Neural cell (in vitro differentiated cells): ENCODE data around the gene SLC37A1.

Experiments
- EP300 ChIP-seq: fragments of 450-650 bp; conservative IDR thresholded peaks from 2 replicates; pipeline ENCODE4 v1.6.1; 2014; ENCODE audit warnings: antibody characterized with exemption, mild to moderate bottlenecking, moderate library complexity; ENCODE audit not compliant: poor library complexity, severe bottlenecking
- EZH2 ChIP-seq: fragments of 200-600, 300-800 bp; shearing (Covaris generic), sonication (generic); IDR thresholded peaks from 2 replicates; pipeline ENCODE4 v1.6.1; 2014; ENCODE audit warnings: antibody characterized with exemption, low read length, borderline replicate concordance, mild to moderate bottlenecking; ENCODE audit not compliant: insufficient read depth, poor library complexity, severe bottlenecking
- RAD21 ChIP-seq: fragments of 450-650 bp; conservative IDR thresholded peaks from 2 replicates; pipeline ENCODE4 v1.6.1; 2014; ENCODE audit warnings: antibody characterized with exemption, mild to moderate bottlenecking, moderate library complexity
- TAF1 ChIP-seq: IDR thresholded peaks from 2 replicates; pipeline ENCODE4 v1.6.1; 2012; ENCODE audit warnings: low read depth
- TF ChIP-seq, protein P1 (sequence below): fragments of 450-650 bp; IDR thresholded peaks from 2 replicates; pipeline ENCODE4 v1.5.1; 2014; ENCODE audit warnings: antibody characterized with exemption, mild to moderate bottlenecking, moderate library complexity; ENCODE audit not compliant: poor library complexity, severe bottlenecking

DNA sequence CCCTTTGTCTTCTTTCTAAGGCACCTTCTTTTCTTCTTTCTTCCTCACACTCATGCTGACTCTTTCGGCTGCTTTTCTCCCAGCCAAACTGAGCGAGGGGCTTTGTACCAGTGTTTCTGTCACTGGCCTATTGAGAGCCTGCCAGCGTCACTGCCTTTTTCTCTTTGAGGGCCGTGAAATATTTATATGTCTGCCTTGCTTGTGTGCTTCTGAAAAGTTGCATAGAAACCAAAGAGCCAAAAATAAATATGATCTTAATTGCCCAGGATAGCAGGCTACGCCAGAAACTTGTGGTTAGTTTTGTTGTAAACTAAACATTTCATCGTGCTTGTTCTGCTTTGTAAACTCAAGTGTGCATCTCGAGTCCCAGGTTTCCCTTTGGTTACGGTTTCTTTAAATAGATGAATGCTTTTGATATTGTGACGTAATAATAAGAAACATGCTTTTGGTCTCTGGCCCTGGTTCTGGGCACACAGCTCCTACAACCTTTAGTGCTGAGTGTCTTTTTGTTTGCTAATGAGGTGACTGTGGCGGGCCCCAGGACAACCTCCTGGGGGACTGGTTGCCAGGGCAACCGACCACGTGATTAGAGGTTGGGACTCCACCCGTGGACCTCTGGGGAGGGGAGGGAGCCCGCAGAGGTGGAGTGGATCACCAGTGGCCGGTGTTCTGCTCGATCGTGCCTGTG is 10.8 kb downstream of the SLC37A1 start:
- no peak for TF ChIP-seq EZH2
- TF ChIP-seq, protein P1, sequence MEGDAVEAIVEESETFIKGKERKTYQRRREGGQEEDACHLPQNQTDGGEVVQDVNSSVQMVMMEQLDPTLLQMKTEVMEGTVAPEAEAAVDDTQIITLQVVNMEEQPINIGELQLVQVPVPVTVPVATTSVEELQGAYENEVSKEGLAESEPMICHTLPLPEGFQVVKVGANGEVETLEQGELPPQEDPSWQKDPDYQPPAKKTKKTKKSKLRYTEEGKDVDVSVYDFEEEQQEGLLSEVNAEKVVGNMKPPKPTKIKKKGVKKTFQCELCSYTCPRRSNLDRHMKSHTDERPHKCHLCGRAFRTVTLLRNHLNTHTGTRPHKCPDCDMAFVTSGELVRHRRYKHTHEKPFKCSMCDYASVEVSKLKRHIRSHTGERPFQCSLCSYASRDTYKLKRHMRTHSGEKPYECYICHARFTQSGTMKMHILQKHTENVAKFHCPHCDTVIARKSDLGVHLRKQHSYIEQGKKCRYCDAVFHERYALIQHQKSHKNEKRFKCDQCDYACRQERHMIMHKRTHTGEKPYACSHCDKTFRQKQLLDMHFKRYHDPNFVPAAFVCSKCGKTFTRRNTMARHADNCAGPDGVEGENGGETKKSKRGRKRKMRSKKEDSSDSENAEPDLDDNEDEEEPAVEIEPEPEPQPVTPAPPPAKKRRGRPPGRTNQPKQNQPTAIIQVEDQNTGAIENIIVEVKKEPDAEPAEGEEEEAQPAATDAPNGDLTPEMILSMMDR = no peak
- TF ChIP-seq EP300 = peak; percentile 21
- no peak for TF ChIP-seq RAD21
- peak; percentile 16 for TF ChIP-seq TAF1
